Esophagus muscularis mucosa (tissue), 4 donors: ENCODE data around the gene MEN1. TPM values are rescaled to one million over a fixed set of nuclear protein-coding genes. Genes with fewer than 3 reads are reported as not detected.

Experiments
- DNase-seq: peaks from one replicate; pipeline ENCODE4 v3.0.0-alpha.2; 2017; ENCODE audit errors: extremely low spot score
- H3K27ac ChIP-seq, 4 donors: fragments of 200-600 bp; sonication (generic); replicated peaks in 1 of 4; 1 replicate in 3 of 4; 2 replicates in 1 of 4; pipeline ENCODE4 v1.5.1; 2016 to 2019; ENCODE audit warnings: mild to moderate bottlenecking in 1 of 4
- H3K27me3 ChIP-seq, 4 donors: fragments of 200-600 bp; sonication (generic); one replicate each; pipeline versions ENCODE4 v1.5.1 to v1.6.0; 2016 to 2019
- H3K36me3 ChIP-seq, 4 donors: fragments of 200-600 bp; sonication (generic); one replicate each; pipeline ENCODE4 v1.5.1; 2016 to 2019
- H3K4me1 ChIP-seq, 4 donors: fragments of 200-600 bp; sonication (generic); one replicate each; pipeline ENCODE4 v1.5.1; 2016 to 2019
- H3K4me3 ChIP-seq, 4 donors: fragments of 200-600 bp; sonication (generic); 1 replicate in 2 of 4; 2 replicates in 2 of 4; pipeline ENCODE4 v1.5.1; 2016 to 2019; ENCODE audit warnings: mild to moderate bottlenecking in 4 of 4, moderate library complexity in 1 of 4
- H3K9me3 ChIP-seq, 4 donors: fragments of 200-600 bp; sonication (generic); 1 replicate in 3 of 4; 2 replicates in 1 of 4; pipeline ENCODE4 v1.5.1; 2016 to 2019
- EP300 ChIP-seq: sonication (generic); formaldehyde crosslinking; IDR thresholded peaks from one replicate; pipeline ENCODE4 v1.6.1; 2017; ENCODE audit warnings: antibody characterized with exemption
- POLR2A ChIP-seq: fragments of 450-650 bp; IDR thresholded peaks from one replicate; pipeline ENCODE4 v1.6.1; 2017; ENCODE audit warnings: antibody characterized with exemption, moderate library complexity, mild to moderate bottlenecking, low read depth
- POLR2AphosphoS5 ChIP-seq, 2 donors: sonication (generic); formaldehyde crosslinking; IDR thresholded peaks; one replicate each; pipeline ENCODE4 v1.6.1; 2017; ENCODE audit warnings: antibody characterized with exemption in 2 of 2
- WGBS: methylation state at CpG from one replicate; pipeline ENCODE4 v1.1.5; 2018; 5-methylcytosine and 5-hydroxymethylcytosine counted together
- intact Hi-C: fragments of 100-400 bp; cut with DNase I; formaldehyde crosslinking; loops from one replicate; pipeline ENCODE4 v1.15.1; 2023
- total RNA-seq, 4 donors: library from RNA; depleted of rRNA; stranded (reverse); fragments of >200 nt; gene quantifications; one replicate each; pipeline versions ENCODE4 v1.1.0 to v1.2.1, GENCODE V29; 2016
- TF ChIP-seq, protein P1 (sequence below), 3 experiments: fragments of 200-600 bp in 2 of 3; fragments of 450-650 bp in 1 of 3; sonication (generic) in 2 of 3; IDR thresholded peaks; one replicate each; pipeline ENCODE4 v1.5.1; 2017 to 2019; ENCODE audit warnings: antibody characterized with exemption in 3 of 3, mild to moderate bottlenecking in 2 of 3, moderate library complexity in 1 of 3

Gene MEN1
- total RNA-seq, 4 donors from 2014 or later: 10.4 to 18.7 (median 11.5) TPM

DNA sequence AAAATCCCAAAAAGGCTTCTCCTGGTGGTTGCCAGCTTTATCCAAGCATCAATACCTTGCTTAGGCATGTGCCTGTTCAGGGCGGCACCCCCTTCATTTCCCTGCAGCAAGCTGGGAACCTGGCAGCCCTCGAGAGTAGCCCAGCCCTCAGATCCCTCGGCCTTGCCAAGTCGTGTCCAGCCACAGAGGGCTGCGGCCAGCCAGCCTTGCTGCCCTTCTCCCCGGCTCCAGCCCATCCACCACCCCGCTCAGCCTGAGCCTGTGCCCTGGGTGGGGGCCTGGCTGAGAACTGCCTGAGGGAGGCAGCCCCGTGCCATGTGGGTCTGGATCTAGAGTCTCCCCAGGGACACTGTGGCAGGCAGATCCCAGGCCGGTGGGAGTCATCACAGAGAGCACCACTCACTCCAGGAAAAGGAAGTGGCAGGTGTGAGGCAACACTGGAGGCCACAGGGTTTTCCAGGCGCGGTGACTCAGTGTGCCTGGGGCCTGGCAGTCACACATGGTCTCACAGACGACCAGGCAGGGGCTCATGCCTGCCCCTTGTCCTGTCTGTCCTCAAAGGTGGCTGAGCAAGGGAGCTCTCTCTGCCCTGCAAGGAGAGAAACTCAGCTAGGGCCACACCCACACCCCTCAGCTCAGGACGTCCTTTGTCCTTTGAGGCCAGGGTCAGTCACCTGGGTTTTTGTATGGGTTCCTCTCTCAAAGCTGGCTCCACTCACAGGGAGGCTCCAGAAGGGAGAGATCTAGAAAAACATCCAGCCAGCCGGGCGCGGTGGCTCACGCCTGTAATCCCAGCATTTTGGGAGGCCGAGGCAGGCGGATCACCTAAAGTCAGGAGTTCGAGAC is 46.3 kb upstream of the MEN1 start:
- DNase-seq: no peak
- TF ChIP-seq POLR2A (peak; percentile 21), POLR2AphosphoS5 (IDR thresholded peaks at IDR 0.05) (peak; percentile 71 to 82), EP300 (peak; percentile 48)
- TF ChIP-seq, protein P1, sequence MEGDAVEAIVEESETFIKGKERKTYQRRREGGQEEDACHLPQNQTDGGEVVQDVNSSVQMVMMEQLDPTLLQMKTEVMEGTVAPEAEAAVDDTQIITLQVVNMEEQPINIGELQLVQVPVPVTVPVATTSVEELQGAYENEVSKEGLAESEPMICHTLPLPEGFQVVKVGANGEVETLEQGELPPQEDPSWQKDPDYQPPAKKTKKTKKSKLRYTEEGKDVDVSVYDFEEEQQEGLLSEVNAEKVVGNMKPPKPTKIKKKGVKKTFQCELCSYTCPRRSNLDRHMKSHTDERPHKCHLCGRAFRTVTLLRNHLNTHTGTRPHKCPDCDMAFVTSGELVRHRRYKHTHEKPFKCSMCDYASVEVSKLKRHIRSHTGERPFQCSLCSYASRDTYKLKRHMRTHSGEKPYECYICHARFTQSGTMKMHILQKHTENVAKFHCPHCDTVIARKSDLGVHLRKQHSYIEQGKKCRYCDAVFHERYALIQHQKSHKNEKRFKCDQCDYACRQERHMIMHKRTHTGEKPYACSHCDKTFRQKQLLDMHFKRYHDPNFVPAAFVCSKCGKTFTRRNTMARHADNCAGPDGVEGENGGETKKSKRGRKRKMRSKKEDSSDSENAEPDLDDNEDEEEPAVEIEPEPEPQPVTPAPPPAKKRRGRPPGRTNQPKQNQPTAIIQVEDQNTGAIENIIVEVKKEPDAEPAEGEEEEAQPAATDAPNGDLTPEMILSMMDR (IDR thresholded peaks at IDR 0.05): no peak
- WGBS: 57% methylated on average over 17 of the region's 20 CpGs
- Histone ChIP-seq H3K4me1 (peaks cover 93 to 100% (median 98%) of the 10 kb centered on the region in 4 donors), H3K27me3 (no peaks in the 10 kb centered on the region), H3K9me3 (no peaks in the 10 kb centered on the region), H3K36me3 (peaks cover 27 to 57% (median 54%) of the 10 kb centered on the region in 4 donors), H3K4me3 (peak overlapping the region in 1 of 4 donors; percentile 21), H3K27ac (peak overlapping the region; percentile 93 to 98 (median 94))
- intact Hi-C loops: no loop called here

DNA sequence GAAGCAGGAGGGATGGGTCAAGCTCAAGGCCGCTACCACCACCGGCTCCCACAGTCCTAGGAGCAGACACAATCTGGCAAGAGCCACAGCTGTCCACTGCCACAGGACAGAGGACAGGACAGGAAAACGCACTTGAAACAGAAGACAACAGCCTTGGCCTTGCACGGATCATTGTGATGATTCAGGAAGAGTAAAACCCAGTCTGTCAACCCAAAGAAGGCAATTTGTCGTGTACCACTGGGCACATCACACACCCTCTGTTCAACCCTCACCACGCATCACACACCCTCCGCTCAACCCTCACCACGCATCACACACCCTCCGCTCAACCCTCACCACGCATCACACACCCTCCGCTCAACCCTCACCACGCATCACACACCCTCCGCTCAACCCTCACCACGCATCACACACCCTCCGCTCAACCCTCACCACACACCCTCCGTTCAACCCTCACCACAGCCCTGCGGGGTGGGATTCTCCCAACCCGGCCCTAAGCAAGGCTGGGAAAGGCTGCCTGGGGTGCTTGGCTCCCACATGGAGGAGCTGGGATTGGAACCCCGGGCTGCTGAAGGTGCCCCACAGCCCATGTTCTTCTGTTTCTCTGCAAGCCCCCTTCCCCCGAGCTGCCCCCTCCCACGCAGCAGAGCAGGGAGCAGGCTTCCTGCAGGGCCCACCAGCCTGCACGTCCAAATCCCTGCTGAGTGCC is 45.4 kb upstream of the MEN1 start:
- intact Hi-C loops: no loop called here

DNA sequence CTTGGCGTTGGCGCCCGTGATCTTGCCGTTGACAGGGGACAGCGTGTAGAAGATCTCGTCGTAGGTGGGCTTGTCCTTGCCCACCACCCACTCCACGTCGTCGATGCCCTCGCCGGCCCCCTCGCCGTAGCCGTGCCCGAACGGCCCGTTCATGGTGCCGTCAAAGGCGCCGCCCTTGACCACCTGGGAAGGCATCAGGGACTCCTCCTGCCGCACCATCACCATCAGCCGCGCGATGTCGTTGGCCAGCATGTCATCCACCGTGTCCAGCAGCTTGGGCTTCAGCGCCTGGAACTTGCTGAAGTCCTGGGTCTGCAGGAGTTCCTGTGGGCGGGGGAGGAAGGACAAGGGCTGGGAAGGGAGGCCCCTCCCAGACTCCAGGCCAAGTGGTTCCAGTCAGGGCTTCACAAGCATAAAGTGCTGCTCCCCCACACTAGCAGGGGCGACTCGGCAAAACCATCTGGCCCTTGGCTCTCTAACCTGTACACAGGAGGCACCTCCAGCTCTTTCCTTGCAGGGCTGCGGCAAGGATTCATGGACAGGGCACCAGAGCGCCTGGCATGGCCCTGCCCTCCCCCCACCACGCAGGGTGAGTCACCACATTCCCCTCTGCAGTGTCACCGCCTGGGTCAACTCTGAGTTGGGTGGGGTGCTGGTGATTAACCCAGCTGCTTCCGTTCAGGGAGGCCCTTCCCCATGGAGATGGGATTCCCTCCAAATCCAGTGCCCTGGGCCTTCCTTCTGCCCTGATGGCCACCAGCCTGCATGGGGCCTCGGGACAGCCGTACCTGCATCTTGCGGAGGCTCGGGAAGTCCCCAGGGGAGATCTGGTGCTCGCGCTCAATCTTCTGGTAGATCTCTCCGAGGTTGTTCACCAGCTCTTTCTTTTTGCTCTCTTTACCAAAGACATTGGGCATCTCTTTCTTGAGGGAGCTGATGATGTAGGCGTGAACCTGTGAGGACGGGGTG is 44.5 kb upstream of the MEN1 start:
- TF ChIP-seq POLR2AphosphoS5 (IDR thresholded peaks at IDR 0.05) (peak; percentile 94 to 97), EP300 (peak; percentile 22)
- TF ChIP-seq, protein P1 (IDR thresholded peaks at IDR 0.05): no peak
- WGBS: 89% methylated on average over 33 of the region's 45 CpGs
- Histone ChIP-seq H3K36me3 (peaks cover 24 to 51% (median 48%) of the 10 kb centered on the region in 4 donors), H3K9me3 (no peaks in the 10 kb centered on the region), H3K27ac (peak overlapping the region; percentile 93 to 98 (median 94)), H3K4me3 (peak overlapping the region in 2 of 4 donors; percentile 15 to 18), H3K4me1 (peaks cover 90 to 100% (median 99%) of the 10 kb centered on the region in 4 donors), H3K27me3 (no peaks in the 10 kb centered on the region)
- intact Hi-C loops: no loop called here
- DNase-seq: peak; percentile 95

More for the DNA sequence above, 45.4 kb upstream of the MEN1 start:
- no peak for DNase-seq
- H3K4me1 ChIP-seq: peaks cover 90 to 100% (median 99%) of the 10 kb centered on the region in 4 donors
- H3K27ac ChIP-seq: peak overlapping the region; percentile 93 to 98 (median 94)
- WGBS: 85% methylated on average over 18 of the region's 22 CpGs
- peak overlapping the region in 1 of 4 donors; percentile 11 for H3K4me3 ChIP-seq
- no peak for TF ChIP-seq POLR2A
- TF ChIP-seq, protein P1 (IDR thresholded peaks at IDR 0.05): no peak
- H3K27me3 ChIP-seq: no peaks in the 10 kb centered on the region
- no peaks in the 10 kb centered on the region for H3K9me3 ChIP-seq
- H3K36me3 ChIP-seq: peaks cover 27 to 57% (median 54%) of the 10 kb centered on the region in 4 donors

DNA sequence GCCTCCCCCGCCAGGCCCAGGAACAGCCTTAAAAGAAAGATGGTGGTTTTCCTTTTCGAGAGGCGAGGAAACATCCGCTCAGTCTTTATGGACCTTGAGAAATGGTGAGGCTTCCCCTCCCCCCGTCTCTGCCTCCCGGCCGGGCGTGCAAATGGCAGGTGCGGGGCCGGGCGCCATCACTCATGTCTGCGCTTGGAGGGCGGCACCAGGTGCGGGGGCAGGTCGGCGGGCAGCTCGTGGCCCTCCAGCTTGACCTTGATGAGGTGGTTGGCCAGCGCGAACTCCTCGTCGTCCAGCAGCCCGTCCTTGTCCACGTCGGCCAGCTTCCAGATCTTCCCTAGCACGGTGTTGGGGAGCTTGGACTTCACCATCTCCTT is 43.8 kb upstream of the MEN1 start:
- Histone ChIP-seq H3K9me3 (no peaks in the 10 kb centered on the region), H3K27ac (peak overlapping the region; percentile 93 to 98 (median 94)), H3K4me1 (peaks cover 90 to 100% (median 99%) of the 10 kb centered on the region in 4 donors), H3K36me3 (peaks cover 19 to 44% (median 42%) of the 10 kb centered on the region in 4 donors), H3K4me3 (no peak overlapping the region), H3K27me3 (no peaks in the 10 kb centered on the region)
- no peak for DNase-seq
- 91% methylated on average over 8 of the region's 25 CpGs for WGBS
- no peak for TF ChIP-seq POLR2AphosphoS5 (IDR thresholded peaks at IDR 0.05)
- TF ChIP-seq POLR2A: no peak
- no peak for TF ChIP-seq EP300
- TF ChIP-seq, protein P1 (IDR thresholded peaks at IDR 0.05): no peak
- intact Hi-C loops: no loop called here
